ENCODE measurements around the gene MAST3. TPM values are rescaled to one million over a fixed set of nuclear protein-coding genes. Genes with fewer than 3 reads are reported as not detected.

MAST3 gene
- total and polyA plus RNA-seq, 2 of the 13 experiments (the other 11 are each of a cell fraction or from before 2014, with no cell fraction given): 4.1 to 4.6 TPM

GRCh38 chr19:18086590-18087138, 10.9 kb upstream of the MAST3 start, which contains the start of gene IL12RB1:
Gene IL12RB1 (minus strand): TSS chr19:18086934. CDS start chr19:18086823, 111 bp downstream.
- Histone ChIP-seq H3K4me3 (replicated peaks in 1 of 3; ENCODE audit: insufficient read depth in 1 of 3, low read depth in 2 of 3, low read length in 3 of 3) (peak within 1 kb of the TSS; percentile 62 to 78 (median 77)), H3K27me3 (ENCODE audit: control insufficient read depth in 1 of 2, insufficient read depth in 2 of 2, low read length in 2 of 2) (no peaks in the 10 kb centered on the region; a peak in 2 of 5 replicates), H3K9me3 (ENCODE audit: low read length) (no peaks in the 10 kb centered on the region), H3K4me1 (ENCODE audit: insufficient read depth, low read length) (peaks cover 44% of the 10 kb centered on the region), H3K79me2 (ENCODE audit: insufficient read depth, low read length) (no peaks in the 10 kb centered on the region), H3K4me2 (ENCODE audit: low read depth, low read length) (peak within 1 kb of the TSS; percentile 84), H3K36me3 (replicated peaks in 1 of 2; ENCODE audit: control insufficient read depth in 1 of 2, insufficient read depth in 2 of 2, low read length in 2 of 2) (no peaks in the 10 kb centered on the region), H3K9ac (ENCODE audit: insufficient read depth, low read depth, low read length) (peak within 1 kb of the TSS; percentile 58), H3K27ac (ENCODE audit: extremely low read length, insufficient read depth, low read length) (no peak within 1 kb of the TSS), H4K20me1 (ENCODE audit: insufficient read depth, low read length) (no peaks in the 10 kb centered on the region), H2AFZ (ENCODE audit: low read length) (peak within 1 kb of the TSS; percentile 54)
- intact Hi-C loops (cut with micrococcal nuclease; ENCODE audit: unreplicated experiment): no loop called here
- in situ Hi-C loops (cut with HindIII; ENCODE audit: extremely low pct_ligation_motif_present, low pct_unique_long_range_greater_than_20kb): no loop called here
- CTCF ChIA-PET (ENCODE audit: low intra/inter-chr PET ratio, low total read pairs): no interaction called here
- POLR2A ChIA-PET: interaction anchor here (1.4 to 2.9 kb wide), 2 partner anchors 11 to 23 kb away, joined by 5 to 15 read pairs; partner anchors contain the start of gene MAST3
- no peak for DNase-seq (ENCODE audit: low spot score)
- 2% methylated on average over 12 of the region's 12 CpGs for WGBS (ENCODE audit: low lambda C conversion rate)
- ATAC-seq: peak; percentile 57; the same call in 2 of the 3 replicates
- BruUV-seq (replicated peaks): no TSS peak
- FAIRE-seq: no peak
- peak; percentile 30 for TF ChIP-seq GABPB1 (CRISPR knock-in tag; IDR thresholded peaks at IDR 0.05)
- peak; percentile 89 for TF ChIP-seq KDM1A (CRISPR knock-in tag; IDR thresholded peaks at IDR 0.05)
- no peak for TF ChIP-seq HDAC2 (CRISPR knock-in tag; IDR thresholded peaks at IDR 0.05)
- TF ChIP-seq GABPA (IDR thresholded peaks at IDR 0.05; ENCODE audit: low read depth, low read length): peak; percentile 6; the same call in 1 of the 2 replicates
- no peak for TF ChIP-seq GABPA (CRISPR knock-in tag; IDR thresholded peaks at IDR 0.05; ENCODE audit: low read depth)
- TF ChIP-seq ZNF687 (CRISPR knock-in tag; IDR thresholded peaks at IDR 0.05): peak; percentile 59
- TF ChIP-seq THAP9 (CRISPR knock-in tag; IDR thresholded peaks at IDR 0.05; ENCODE audit: borderline replicate concordance): 0 out of 2 replicates have a peak, but pooled peaks have one; percentile 17
- TF ChIP-seq IRF2 (CRISPR knock-in tag; IDR thresholded peaks at IDR 0.05): 0 out of 2 replicates have a peak, but pooled peaks have one; percentile 21
- TF ChIP-seq PRDM15 (CRISPR knock-in tag; IDR thresholded peaks at IDR 0.05): no peak
- peak; percentile 97 for TF ChIP-seq ZMYM3 (CRISPR knock-in tag; IDR thresholded peaks at IDR 0.05)
- TF ChIP-seq SETDB1 (CRISPR knock-in tag; IDR thresholded peaks at IDR 0.05; ENCODE audit: borderline replicate concordance): no peak
- peak; percentile 24; the same call in 1 of the 2 replicates for TF ChIP-seq MYC (CRISPR knock-in tag; IDR thresholded peaks at IDR 0.05; ENCODE audit: borderline replicate concordance)
- no peak for TF ChIP-seq ZNF552 (CRISPR knock-in tag; IDR thresholded peaks at IDR 0.05; ENCODE audit: borderline replicate concordance)
- 0 out of 2 replicates have a peak, but pooled peaks have one; percentile 28 for TF ChIP-seq CHD4 (IDR thresholded peaks at IDR 0.05; ENCODE audit: borderline replicate concordance, low read length)

Measured in HepG2 (cell line).